ENCODE measurements around the gene COX14. TPM values are rescaled to one million over a fixed set of nuclear protein-coding genes. Genes with fewer than 3 reads are reported as not detected.
A peak's percentile ranks its signal among the peaks of the same experiment; 100 is the strongest.
"Not testable (repeated sequence)": the region's sequence is repeated elsewhere in the genome, so short reads cannot be mapped to it uniquely, and the experiment has no call there.

Gene COX14
- total RNA-seq, 4 donors from 2014 or later = 14.3 to 121 (median 45.4) TPM

- H3K36me3 ChIP-seq = no peaks in the 10 kb centered on the region
- no peak for DNase-seq
- intact Hi-C loops (cut with DNase I; ENCODE audit: low total_unique reads) = no loop called here
- TF ChIP-seq POLR2A (IDR thresholded peaks at IDR 0.05) = no peak
- TF ChIP-seq CTCF (IDR thresholded peaks at IDR 0.05) = peak in 2 of 4 experiments; percentile 31 to 47
- H3K4me3 ChIP-seq = no peak overlapping the region
- no peak overlapping the region for H3K27ac ChIP-seq
- no peaks in the 10 kb centered on the region for H3K4me1 ChIP-seq
- H3K27me3 ChIP-seq = no peaks in the 10 kb centered on the region
- H3K9me3 ChIP-seq = no peaks in the 10 kb centered on the region
Measured at GRCh38 chr12:50132505-50133135, 20.6 kb downstream of the COX14 start.

- no peak overlapping the region for H3K27ac ChIP-seq
- no peaks in the 10 kb centered on the region for H3K36me3 ChIP-seq
- no peak overlapping the region for H3K4me3 ChIP-seq
- no peak for DNase-seq
- intact Hi-C loops (cut with DNase I; ENCODE audit: low total_unique reads) = no loop called here
- no peaks in the 10 kb centered on the region for H3K27me3 ChIP-seq
- TF ChIP-seq POLR2A (IDR thresholded peaks at IDR 0.05) (no peak), CTCF (IDR thresholded peaks at IDR 0.05) (no peak)
- H3K9me3 ChIP-seq = no peaks in the 10 kb centered on the region
- no peaks in the 10 kb centered on the region for H3K4me1 ChIP-seq
Measured at GRCh38 chr12:50142993-50143392, 31.0 kb downstream of the COX14 start.

GRCh38 chr12:50145439-50145838 lies 33.4 kb downstream of the COX14 start:
- Histone ChIP-seq H3K4me1 (no peaks in the 10 kb centered on the region), H3K27me3 (no peaks in the 10 kb centered on the region), H3K9me3 (no peaks in the 10 kb centered on the region), H3K27ac (no peak overlapping the region), H3K36me3 (no peaks in the 10 kb centered on the region), H3K4me3 (no peak overlapping the region)
- intact Hi-C loops (cut with DNase I; ENCODE audit: low total_unique reads) = no loop called here
- TF ChIP-seq POLR2A (IDR thresholded peaks at IDR 0.05) (no peak), CTCF (IDR thresholded peaks at IDR 0.05) (no peak)
- DNase-seq = no peak

- TF ChIP-seq POLR2A (IDR thresholded peaks at IDR 0.05) = no peak
- TF ChIP-seq CTCF (IDR thresholded peaks at IDR 0.05) = no peak
- no peak for DNase-seq
- Histone ChIP-seq H3K27ac (no peak overlapping the region), H3K36me3 (no peaks in the 10 kb centered on the region), H3K9me3 (no peaks in the 10 kb centered on the region), H3K27me3 (no peaks in the 10 kb centered on the region), H3K4me3 (no peak overlapping the region), H3K4me1 (no peaks in the 10 kb centered on the region)
- intact Hi-C loops (cut with DNase I; ENCODE audit: low total_unique reads) = no loop called here
Measured at GRCh38 chr12:50147281-50147680, 35.2 kb downstream of the COX14 start.

GRCh38 chr12:50148011-50148410 lies 36.0 kb downstream of the COX14 start:
- intact Hi-C loops (cut with DNase I; ENCODE audit: low total_unique reads); DNase-seq: not testable (repeated sequence)

GRCh38 chr12:50149311-50149710 lies 37.3 kb downstream of the COX14 start:
- Histone ChIP-seq H3K4me1 (no peaks in the 10 kb centered on the region), H3K27me3 (no peaks in the 10 kb centered on the region), H3K9me3 (no peaks in the 10 kb centered on the region), H3K27ac (no peak overlapping the region), H3K36me3 (no peaks in the 10 kb centered on the region), H3K4me3 (no peak overlapping the region)
- no peak for DNase-seq
- intact Hi-C loops (cut with DNase I; ENCODE audit: low total_unique reads) = no loop called here
- TF ChIP-seq POLR2A (IDR thresholded peaks at IDR 0.05) = no peak
- no peak for TF ChIP-seq CTCF (IDR thresholded peaks at IDR 0.05)

More at GRCh38 chr12:50148011-50148410, 36.0 kb downstream of the COX14 start:
- H3K27ac ChIP-seq, H3K4me3 ChIP-seq, H3K27me3 ChIP-seq, H3K9me3 ChIP-seq, H3K36me3 ChIP-seq, H3K4me1 ChIP-seq: not testable (repeated sequence)

Measured in uterus (tissue), 4 donors.